T-helper 2 cell treated with Interferon-gamma antibody and Interleukin-4, amounts not matched to agents 5 μg/mL and 100 μg/mL, for 36 hours (primary cell): ENCODE data around the gene TSPAN33.
A peak's percentile ranks its signal among the peaks of the same experiment; 100 is the strongest.

ENCODE experiments used
- DNase-seq: peaks from one replicate; pipeline ENCODE4 v3.0.0; 2021; ENCODE audit warnings: low spot score
- H3K27ac Mint-ChIP-seq: one replicate; pipeline ENCODE4 v1.8.0; 2021; ENCODE audit warnings: mild to moderate bottlenecking, mixed read lengths
- H3K27me3 Mint-ChIP-seq: one replicate; pipeline ENCODE4 v1.8.0; 2021; ENCODE audit warnings: low read depth, mixed read lengths
- H3K36me3 Mint-ChIP-seq: one replicate; pipeline ENCODE4 v1.8.0; 2021; ENCODE audit warnings: low read depth, mixed read lengths
- H3K4me1 Mint-ChIP-seq: one replicate; pipeline ENCODE4 v1.8.0; 2021; ENCODE audit warnings: low read depth, mixed read lengths
- H3K4me3 Mint-ChIP-seq: one replicate; pipeline ENCODE4 v1.8.0; 2022; ENCODE audit warnings: mild to moderate bottlenecking, moderate library complexity, mixed read lengths
- H3K9me3 Mint-ChIP-seq: one replicate; pipeline ENCODE4 v1.8.0; 2021; ENCODE audit warnings: mixed read lengths

The TSPAN33 gene

GRCh38 chr7:129199406-129199805, 54.9 kb downstream of the TSPAN33 start:
- DNase-seq = no peak

GRCh38 chr7:129202058-129202777, 57.7 kb downstream of the TSPAN33 start:
- no peaks in the 10 kb centered on the region for H3K9me3 Mint-ChIP-seq
- H3K4me3 Mint-ChIP-seq = no peak overlapping the region
- H3K27ac Mint-ChIP-seq = no peak overlapping the region
- no peaks in the 10 kb centered on the region for H3K4me1 Mint-ChIP-seq
- H3K27me3 Mint-ChIP-seq = peaks cover 6% of the 10 kb centered on the region
- H3K36me3 Mint-ChIP-seq = no peaks in the 10 kb centered on the region
- DNase-seq = no peak

More at GRCh38 chr7:129199406-129199805, 54.9 kb downstream of the TSPAN33 start:
- no peak overlapping the region for H3K4me3 Mint-ChIP-seq
- peaks cover 6% of the 10 kb centered on the region for H3K27me3 Mint-ChIP-seq
- H3K4me1 Mint-ChIP-seq = no peaks in the 10 kb centered on the region
- no peaks in the 10 kb centered on the region for H3K36me3 Mint-ChIP-seq
- no peaks in the 10 kb centered on the region for H3K9me3 Mint-ChIP-seq
- H3K27ac Mint-ChIP-seq = no peak overlapping the region

- Mint-ChIP-seq H3K9me3 (no peaks in the 10 kb centered on the region), H3K36me3 (no peaks in the 10 kb centered on the region), H3K4me1 (no peaks in the 10 kb centered on the region), H3K27me3 (peaks cover 3% of the 10 kb centered on the region), H3K27ac (no peak overlapping the region), H3K4me3 (no peak overlapping the region)
- DNase-seq = no peak
Measured at GRCh38 chr7:129203050-129203741, 58.7 kb downstream of the TSPAN33 start.

- Mint-ChIP-seq H3K4me3 (no peak overlapping the region), H3K27ac (no peak overlapping the region), H3K9me3 (no peaks in the 10 kb centered on the region), H3K4me1 (no peaks in the 10 kb centered on the region), H3K27me3 (peaks cover 8% of the 10 kb centered on the region), H3K36me3 (no peaks in the 10 kb centered on the region)
- DNase-seq = no peak
Measured at GRCh38 chr7:129205126-129205818, 60.8 kb downstream of the TSPAN33 start.

- H3K27ac Mint-ChIP-seq = no peak overlapping the region
- no peaks in the 10 kb centered on the region for H3K36me3 Mint-ChIP-seq
- H3K4me3 Mint-ChIP-seq = no peak overlapping the region
- no peaks in the 10 kb centered on the region for H3K4me1 Mint-ChIP-seq
- H3K9me3 Mint-ChIP-seq = no peaks in the 10 kb centered on the region
- H3K27me3 Mint-ChIP-seq = peaks cover 9% of the 10 kb centered on the region
- DNase-seq = no peak
Measured at GRCh38 chr7:129205987-129206785, 61.7 kb downstream of the TSPAN33 start.

- Mint-ChIP-seq H3K4me1 (no peaks in the 10 kb centered on the region), H3K27me3 (peaks cover 9% of the 10 kb centered on the region), H3K4me3 (no peak overlapping the region), H3K36me3 (no peaks in the 10 kb centered on the region), H3K9me3 (no peaks in the 10 kb centered on the region), H3K27ac (no peak overlapping the region)
- no peak for DNase-seq
Measured at GRCh38 chr7:129208667-129209066, 64.2 kb downstream of the TSPAN33 start.

- H3K9me3 Mint-ChIP-seq = no peaks in the 10 kb centered on the region
- H3K4me1 Mint-ChIP-seq = no peaks in the 10 kb centered on the region
- no peak for DNase-seq
- peaks cover 9% of the 10 kb centered on the region for H3K27me3 Mint-ChIP-seq
- H3K36me3 Mint-ChIP-seq = no peaks in the 10 kb centered on the region
- no peak overlapping the region for H3K27ac Mint-ChIP-seq
- no peak overlapping the region for H3K4me3 Mint-ChIP-seq
Measured at GRCh38 chr7:129209067-129209926, 64.8 kb downstream of the TSPAN33 start.

GRCh38 chr7:129210256-129210988, 65.9 kb downstream of the TSPAN33 start:
- Mint-ChIP-seq H3K4me1 (no peaks in the 10 kb centered on the region), H3K27ac (no peak overlapping the region), H3K4me3 (no peak overlapping the region), H3K27me3 (peaks cover 9% of the 10 kb centered on the region), H3K36me3 (no peaks in the 10 kb centered on the region), H3K9me3 (no peaks in the 10 kb centered on the region)
- peak; percentile 47 for DNase-seq

- H3K9me3 Mint-ChIP-seq = no peaks in the 10 kb centered on the region
- H3K4me1 Mint-ChIP-seq = no peaks in the 10 kb centered on the region
- no peak overlapping the region for H3K27ac Mint-ChIP-seq
- H3K27me3 Mint-ChIP-seq = peaks cover 9% of the 10 kb centered on the region
- H3K36me3 Mint-ChIP-seq = no peaks in the 10 kb centered on the region
- H3K4me3 Mint-ChIP-seq = no peak overlapping the region
- no peak for DNase-seq
Measured at GRCh38 chr7:129210989-129211312, 66.4 kb downstream of the TSPAN33 start.

- Mint-ChIP-seq H3K27me3 (peaks cover 9% of the 10 kb centered on the region), H3K27ac (no peak overlapping the region), H3K9me3 (no peaks in the 10 kb centered on the region), H3K36me3 (no peaks in the 10 kb centered on the region), H3K4me3 (no peak overlapping the region), H3K4me1 (no peaks in the 10 kb centered on the region)
- no peak for DNase-seq
Measured at GRCh38 chr7:129212126-129212525, 67.6 kb downstream of the TSPAN33 start.

GRCh38 chr7:129212596-129212995, 68.1 kb downstream of the TSPAN33 start:
- H3K27me3 Mint-ChIP-seq = peaks cover 9% of the 10 kb centered on the region

GRCh38 chr7:129213828-129214227, 69.3 kb downstream of the TSPAN33 start:
- Mint-ChIP-seq H3K27me3 (peaks cover 11% of the 10 kb centered on the region), H3K27ac (no peak overlapping the region), H3K4me3 (no peak overlapping the region), H3K36me3 (no peaks in the 10 kb centered on the region), H3K4me1 (no peaks in the 10 kb centered on the region), H3K9me3 (no peaks in the 10 kb centered on the region)
- no peak for DNase-seq

More at GRCh38 chr7:129212596-129212995, 68.1 kb downstream of the TSPAN33 start:
- Mint-ChIP-seq H3K4me1 (no peaks in the 10 kb centered on the region), H3K9me3 (no peaks in the 10 kb centered on the region), H3K36me3 (no peaks in the 10 kb centered on the region), H3K4me3 (no peak overlapping the region), H3K27ac (no peak overlapping the region)
- no peak for DNase-seq
